HepG2 (cell line): ENCODE measurements around the gene MTR. TPM values are rescaled to one million over a fixed set of nuclear protein-coding genes. Genes with fewer than 3 reads are reported as not detected.
A peak's percentile ranks its signal among the peaks of the same experiment; 100 is the strongest.

Experiments
- ATAC-seq: fragments of 200-7000 bp; cut with Tn5 transposase; 3 replicates; pipeline ENCODE4 v1.9.1; 2020; ENCODE audit warnings: mild to moderate bottlenecking, moderate library complexity
- BruUV-seq: library from RNA; stranded (reverse); fragments of 400-500 nt; replicated peaks from 2 replicates; lab custom pipeline; 2021; lab: Mats Ljungman, UMichigan
- CTCF ChIA-PET: fragments of 300-600 bp; formaldehyde crosslinking; extraction: SDS; loops from one replicate; lab custom pipeline; 2021; ENCODE audit warnings: low total read pairs, inconsistent platforms, low intra/inter-chr PET ratio; lab: Yijun Ruan, JAX
- POLR2A ChIA-PET: fragments of 350-600 bp; sonication (Branson Sonifier 250); formaldehyde crosslinking; loops from one replicate; lab custom pipeline; 2020; ENCODE audit warnings: antibody characterized with exemption, inconsistent platforms; lab: Yijun Ruan, JAX
- DNase-seq: peaks from one replicate; pipeline ENCODE4 v3.0.0-alpha.2; 2015; ENCODE audit warnings: low spot score
- FAIRE-seq: peaks from 3 replicates; lab custom pipeline; 2011; peaks lifted over from hg19 to GRCh38; lab: Jason Lieb, UNC
- H2AFZ ChIP-seq: one replicate; pipeline ENCODE4 v1.6.1; 2011; ENCODE audit warnings: low read length, inconsistent platforms
- H3K27ac ChIP-seq: fragments of 300-600 bp; 3 replicates; pipeline ENCODE4 v1.8.0; 2011; ENCODE audit warnings: mixed run types, mild to moderate bottlenecking, mixed read lengths, low read length, inconsistent platforms; ENCODE audit not compliant: insufficient read depth; ENCODE audit errors: extremely low read length
- H3K27me3 ChIP-seq, 2 experiments: fragments of 200-600 bp in 1 of 2; 2 replicates in 1 of 2; 3 replicates in 1 of 2; pipeline versions ENCODE4 v1.6.0 to v1.8.0; 2011; ENCODE audit warnings: low read length in 2 of 2, mild to moderate bottlenecking in 2 of 2, moderate library complexity in 2 of 2, inconsistent platforms in 1 of 2; ENCODE audit not compliant: insufficient read depth in 2 of 2, control insufficient read depth in 1 of 2
- H3K36me3 ChIP-seq, 2 experiments: fragments of 200-600 bp in 1 of 2; replicated peaks in 1 of 2; 2 replicates in 1 of 2; 3 replicates in 1 of 2; pipeline versions ENCODE4 v1.5.1 to v1.8.0; 2011; ENCODE audit warnings: low read length in 2 of 2, inconsistent platforms in 1 of 2; ENCODE audit not compliant: insufficient read depth in 2 of 2, control insufficient read depth in 1 of 2
- H3K4me1 ChIP-seq: 2 replicates; pipeline ENCODE4 v1.5.1; 2012; ENCODE audit warnings: low read length, inconsistent platforms; ENCODE audit not compliant: insufficient read depth
- H3K4me2 ChIP-seq: 2 replicates; pipeline ENCODE4 v1.6.0; 2011; ENCODE audit warnings: low read depth, low read length, inconsistent platforms
- H3K4me3 ChIP-seq, 3 experiments: fragments of 200-600 bp in 1 of 3; sonication (generic), shearing (Covaris generic) in 1 of 3; replicated peaks in 1 of 3; 2 replicates each; pipeline ENCODE4 v1.5.1; 2011 to 2016; ENCODE audit warnings: low read length in 3 of 3, inconsistent platforms in 2 of 3, low read depth in 2 of 3, mild to moderate bottlenecking in 2 of 3, control low read depth in 1 of 3, mixed read lengths in 1 of 3; ENCODE audit not compliant: insufficient read depth in 1 of 3
- H3K79me2 ChIP-seq: one replicate; pipeline ENCODE4 v1.6.1; 2011; ENCODE audit warnings: low read length, inconsistent platforms; ENCODE audit not compliant: insufficient read depth
- H3K9ac ChIP-seq: 2 replicates; pipeline ENCODE4 v1.6.0; 2011; ENCODE audit warnings: mild to moderate bottlenecking, low read depth, low read length, inconsistent platforms; ENCODE audit not compliant: insufficient read depth
- H3K9me3 ChIP-seq: 2 replicates; pipeline ENCODE4 v1.5.1; 2012; ENCODE audit warnings: mild to moderate bottlenecking, low read length
- H4K20me1 ChIP-seq: 2 replicates; pipeline ENCODE4 v1.6.0; 2011; ENCODE audit warnings: inconsistent platforms, mild to moderate bottlenecking, low read length, moderate library complexity; ENCODE audit not compliant: insufficient read depth
- CENPBD1 ChIP-seq: sonication (generic); formaldehyde crosslinking; IDR thresholded peaks from 2 replicates; pipeline ENCODE4 v1.8.0; 2022; ENCODE audit warnings: missing genetic modification reagents, low read depth, mild to moderate bottlenecking, borderline replicate concordance
- NR2F2 ChIP-seq: IDR thresholded peaks from 2 replicates; pipeline ENCODE4 v1.6.1; 2012; ENCODE audit warnings: low read depth, inconsistent platforms, borderline replicate concordance
- SETDB1 ChIP-seq: sonication (generic); formaldehyde crosslinking; IDR thresholded peaks from 2 replicates; pipeline ENCODE4 v1.5.1; 2020; ENCODE audit warnings: missing genetic modification reagents, mild to moderate bottlenecking, borderline replicate concordance
- SIN3A ChIP-seq: IDR thresholded peaks from 2 replicates; pipeline ENCODE4 v1.6.1; 2011; ENCODE audit warnings: low read depth, mild to moderate bottlenecking, control low read depth, low read length, borderline replicate concordance
- SIX4 ChIP-seq: sonication (generic); formaldehyde crosslinking; IDR thresholded peaks from 2 replicates; pipeline ENCODE4 v1.4.0; 2020; ENCODE audit warnings: missing genetic modification reagents
- SOX6 ChIP-seq, 2 experiments: fragments of 450-650 bp in 1 of 2; sonication (generic) in 1 of 2; formaldehyde crosslinking in 1 of 2; IDR thresholded peaks; 2 replicates each; pipeline versions ENCODE4 v1.4.0 to v1.6.1; 2017 to 2020; ENCODE audit warnings: antibody characterized with exemption in 1 of 2, mild to moderate bottlenecking in 1 of 2, missing genetic modification reagents in 1 of 2
- TRAFD1 ChIP-seq: sonication (generic); formaldehyde crosslinking; IDR thresholded peaks from 2 replicates; pipeline ENCODE4 v1.5.1; 2020; ENCODE audit warnings: missing genetic modification reagents, mild to moderate bottlenecking, borderline replicate concordance
- ZNF235 ChIP-seq: sonication (generic); formaldehyde crosslinking; IDR thresholded peaks from 2 replicates; pipeline ENCODE4 v1.8.1; 2023; ENCODE audit warnings: mild to moderate bottlenecking, missing genetic modification reagents, borderline replicate concordance
- ZNF280D ChIP-seq: sonication (generic); formaldehyde crosslinking; IDR thresholded peaks from 2 replicates; pipeline ENCODE4 v1.5.1; 2020; ENCODE audit warnings: mild to moderate bottlenecking, missing genetic modification reagents
- ZNF317 ChIP-seq: sonication (generic); formaldehyde crosslinking; IDR thresholded peaks from 2 replicates; pipeline ENCODE4 v1.5.0; 2020; ENCODE audit warnings: mild to moderate bottlenecking, missing genetic modification reagents
- ZNF563 ChIP-seq: sonication (generic); formaldehyde crosslinking; IDR thresholded peaks from 2 replicates; pipeline ENCODE4 v1.8.0; 2022; ENCODE audit warnings: mild to moderate bottlenecking, moderate library complexity, missing genetic modification reagents
- ZNF776 ChIP-seq: sonication (generic); formaldehyde crosslinking; IDR thresholded peaks from 2 replicates; pipeline ENCODE4 v1.4.0; 2020; ENCODE audit warnings: mild to moderate bottlenecking, missing genetic modification reagents
- ZNF841 ChIP-seq: sonication (generic); formaldehyde crosslinking; IDR thresholded peaks from 2 replicates; pipeline ENCODE4 v1.8.1; 2023; ENCODE audit warnings: missing genetic modification reagents, borderline replicate concordance
- WGBS: methylation state at CpG from one replicate; pipeline ENCODE4 v1.1.6; 2017; ENCODE audit warnings: low lambda C conversion rate; 5-methylcytosine and 5-hydroxymethylcytosine counted together
- in situ Hi-C: cut with HindIII; loops from 2 replicates; pipeline ENCODE4 v1.10.0; 2017; ENCODE audit warnings: low pct_unique_long_range_greater_than_20kb; ENCODE audit not compliant: extremely low pct_ligation_motif_present
- intact Hi-C: fragments of 100-400 bp; cut with micrococcal nuclease; formaldehyde crosslinking; loops from one replicate; pipeline ENCODE4 v1.10.0; 2022; ENCODE audit not compliant: unreplicated experiment
- polyA plus RNA-seq, 8 experiments: library from polyadenylated mRNA; depleted of rRNA in 3 of 8; stranded (reverse) in 7 of 8; unstranded in 1 of 8; fragments of >200 nt; fragmentation: Illumina TruSeq in 4 of 8; extraction: Trizol in 4 of 8; gene quantifications; 2 replicates each; pipeline versions ENCODE4 v1.2.1 to v1.2.3, GENCODE V29; 2011 to 2016; ENCODE audit warnings: low read depth in 4 of 8, missing spikeins in 1 of 8, mixed read lengths in 1 of 8; ENCODE audit not compliant: insufficient read depth in 1 of 8
- total RNA-seq, 5 experiments: library from RNA; depleted of rRNA; stranded (reverse); fragments of >200 nt; fragmentation: Illumina TruSeq; extraction: Trizol; gene quantifications; 2 replicates each; pipeline ENCODE4 v1.2.3, GENCODE V29; 2016; ENCODE audit warnings: low read depth in 1 of 5

The MTR gene
- total and polyA plus RNA-seq, 2 of the 13 experiments (the other 11 are each of a cell fraction or from before 2014, with no cell fraction given) = 16.3 to 36.1 TPM

GRCh38 chr1:236779312-236779711 is 15.8 kb upstream of the MTR start:
- ATAC-seq (no peak), FAIRE-seq (no peak), DNase-seq (no peak)
- TF ChIP-seq SETDB1 (no peak), ZNF317 (CRISPR knock-in tag) (peak; percentile 97), CENPBD1 (CRISPR knock-in tag) (no peak), ZNF235 (CRISPR knock-in tag) (no peak), SOX6 (IDR thresholded peaks at IDR 0.05) (no peak), SOX6 (CRISPR knock-in tag; IDR thresholded peaks at IDR 0.05) (no peak), SIX4 (CRISPR knock-in tag) (no peak), ZNF776 (no peak), SIN3A (no peak)
- Histone ChIP-seq H3K4me3 (no peak overlapping the region), H3K27ac (no peak overlapping the region), H3K4me2 (no peak overlapping the region), H3K27me3 (no peaks in the 10 kb centered on the region; a peak in 1 of 5 replicates), H2AFZ (no peak overlapping the region), H3K36me3 (no peaks in the 10 kb centered on the region), H3K79me2 (no peaks in the 10 kb centered on the region), H3K9me3 (no peaks in the 10 kb centered on the region), H3K4me1 (no peaks in the 10 kb centered on the region), H4K20me1 (no peaks in the 10 kb centered on the region), H3K9ac (no peak overlapping the region)
- 0% methylated on average over 2 of the region's 2 CpGs for WGBS
- ChIA-PET POLR2A (no interaction called here), CTCF (no interaction called here)
- in situ Hi-C loops = no loop called here
- no TSS peak for BruUV-seq
- intact Hi-C loops = no loop called here

- H3K27ac ChIP-seq = no peak overlapping the region
- no peak overlapping the region for H2AFZ ChIP-seq
- H3K36me3 ChIP-seq = no peaks in the 10 kb centered on the region
- in situ Hi-C loops (no loop called here), intact Hi-C loops (no loop called here)
- H3K9ac ChIP-seq = no peak overlapping the region
- WGBS = 20% methylated on average over 1 of the region's 2 CpGs
- ChIA-PET CTCF (no interaction called here), POLR2A (interaction anchor here (1.6 kb wide), 1 partner anchor 9 kb away, joined by 10 read pairs; the partner anchor contains the start of gene MTR)
- H3K79me2 ChIP-seq = no peaks in the 10 kb centered on the region
- BruUV-seq = no TSS peak
- no peaks in the 10 kb centered on the region for H3K27me3 ChIP-seq
- no peaks in the 10 kb centered on the region for H3K4me1 ChIP-seq
- FAIRE-seq (no peak), ATAC-seq (peak; percentile 48; the same call in 2 of the 3 replicates), DNase-seq (no peak)
- H3K4me3 ChIP-seq = no peak overlapping the region
- no peaks in the 10 kb centered on the region for H3K9me3 ChIP-seq
- H3K4me2 ChIP-seq = peak overlapping the region; percentile 10; the same call in 1 of the 2 replicates
- H4K20me1 ChIP-seq = no peaks in the 10 kb centered on the region
- TF ChIP-seq ZNF563 (CRISPR knock-in tag) (no peak), NR2F2 (no peak), ZNF280D (no peak), ZNF841 (CRISPR knock-in tag) (no peak), TRAFD1 (no peak)
These were observed 9.6 kb upstream of the MTR start for GRCh38 chr1:236785477-236785876.
